ENCODE results near the gene HBS1L. TPM values are rescaled to one million over a fixed set of nuclear protein-coding genes. Genes with fewer than 3 reads are reported as not detected.

HBS1L gene
- total RNA-seq, 1 donor from 2014 or later = 39.1 TPM

DNA sequence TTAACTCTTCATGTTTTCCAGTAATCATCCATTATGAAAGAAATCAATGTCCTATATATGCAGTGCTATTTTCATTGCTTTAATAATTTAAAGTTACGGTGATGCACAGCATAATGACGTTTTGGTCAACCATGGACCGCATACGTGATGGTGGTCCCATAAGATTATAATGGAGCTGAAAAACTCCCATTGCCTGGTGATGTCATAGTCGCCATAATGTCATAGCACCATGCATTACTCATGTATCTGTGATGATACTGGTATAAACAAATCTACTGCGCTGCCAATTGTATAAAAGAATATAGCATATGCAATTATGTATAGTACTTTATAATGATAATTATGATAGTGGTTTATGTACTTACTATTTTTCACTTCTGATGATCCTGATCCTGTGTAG is 62.5 kb downstream of the HBS1L start:
- no peak overlapping the region for H3K9ac ChIP-seq (ENCODE audit: low read depth in 1 of 3, low read length in 3 of 3)
- no peaks in the 10 kb centered on the region for H3K4me1 ChIP-seq (ENCODE audit: control insufficient read depth in 3 of 3, insufficient read depth in 3 of 3, low read length in 3 of 3)
- no peaks in the 10 kb centered on the region for H3K27me3 ChIP-seq (ENCODE audit: control insufficient read depth in 3 of 3, insufficient read depth in 3 of 3, low read length in 3 of 3)
- H3K9me3 ChIP-seq (ENCODE audit: control insufficient read depth in 3 of 3, low read length in 3 of 3) = no peaks in the 10 kb centered on the region
- H3K4me3 ChIP-seq (ENCODE audit: low read length in 3 of 3) = no peak overlapping the region
- peaks cover 1 to 32% (median 17%) of the 10 kb centered on the region in 3 donors for H3K36me3 ChIP-seq (ENCODE audit: control insufficient read depth in 3 of 3, insufficient read depth in 3 of 3, low read length in 3 of 3)
- H3K27ac ChIP-seq (ENCODE audit: low read depth, low read length) = no peak overlapping the region

DNA sequence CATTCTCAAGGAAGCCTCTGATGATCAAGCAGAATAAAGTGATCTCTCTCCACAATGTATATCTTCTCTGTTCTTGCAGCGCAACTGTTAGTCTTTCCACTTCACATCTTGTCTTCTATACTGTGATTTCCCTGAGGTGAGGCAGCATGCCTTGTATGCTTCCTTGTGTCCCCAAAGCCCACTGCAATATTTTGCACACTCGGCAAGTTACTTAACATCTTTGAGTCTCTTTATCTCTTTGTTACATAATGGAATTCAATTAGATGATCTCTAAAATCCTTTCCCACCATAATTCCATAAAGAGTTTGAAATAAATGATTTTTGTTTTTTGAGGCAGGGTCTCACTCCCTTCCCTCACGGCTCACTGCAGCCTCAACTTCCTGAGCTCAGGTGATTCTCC is 64.4 kb downstream of the HBS1L start:
- Histone ChIP-seq H3K4me1 (ENCODE audit: control insufficient read depth in 3 of 3, insufficient read depth in 3 of 3, low read length in 3 of 3) (no peaks in the 10 kb centered on the region), H3K9ac (ENCODE audit: low read depth in 1 of 3, low read length in 3 of 3) (no peak overlapping the region), H3K27ac (ENCODE audit: low read depth, low read length) (no peak overlapping the region), H3K36me3 (ENCODE audit: control insufficient read depth in 3 of 3, insufficient read depth in 3 of 3, low read length in 3 of 3) (peaks cover 0 to 26% (median 22%) of the 10 kb centered on the region in 3 donors), H3K9me3 (ENCODE audit: control insufficient read depth in 3 of 3, low read length in 3 of 3) (no peaks in the 10 kb centered on the region), H3K27me3 (ENCODE audit: control insufficient read depth in 3 of 3, insufficient read depth in 3 of 3, low read length in 3 of 3) (no peaks in the 10 kb centered on the region), H3K4me3 (ENCODE audit: low read length in 3 of 3) (no peak overlapping the region)

- no peaks in the 10 kb centered on the region for H3K9me3 ChIP-seq (ENCODE audit: control insufficient read depth in 3 of 3, low read length in 3 of 3)
- H3K36me3 ChIP-seq (ENCODE audit: control insufficient read depth in 3 of 3, insufficient read depth in 3 of 3, low read length in 3 of 3) = peaks cover 13 to 36% (median 22%) of the 10 kb centered on the region in 3 donors
Measured at GRCh38 chr6:134984821-134985220, 69.8 kb downstream of the HBS1L start.

GRCh38 chr6:134983823-134984222 is 70.8 kb downstream of the HBS1L start:
- Histone ChIP-seq H3K4me1 (ENCODE audit: control insufficient read depth in 3 of 3, insufficient read depth in 3 of 3, low read length in 3 of 3) (no peaks in the 10 kb centered on the region), H3K9ac (ENCODE audit: low read depth in 1 of 3, low read length in 3 of 3) (no peak overlapping the region), H3K9me3 (ENCODE audit: control insufficient read depth in 3 of 3, low read length in 3 of 3) (no peaks in the 10 kb centered on the region), H3K4me3 (ENCODE audit: low read length in 3 of 3) (no peak overlapping the region), H3K27ac (ENCODE audit: low read depth, low read length) (no peak overlapping the region), H3K36me3 (ENCODE audit: control insufficient read depth in 3 of 3, insufficient read depth in 3 of 3, low read length in 3 of 3) (peaks cover 13 to 42% (median 26%) of the 10 kb centered on the region in 3 donors), H3K27me3 (ENCODE audit: control insufficient read depth in 3 of 3, insufficient read depth in 3 of 3, low read length in 3 of 3) (no peaks in the 10 kb centered on the region)

More at GRCh38 chr6:134984821-134985220, 69.8 kb downstream of the HBS1L start:
- no peak overlapping the region for H3K4me3 ChIP-seq (ENCODE audit: low read length in 3 of 3)
- H3K4me1 ChIP-seq (ENCODE audit: control insufficient read depth in 3 of 3, insufficient read depth in 3 of 3, low read length in 3 of 3) = no peaks in the 10 kb centered on the region
- no peak overlapping the region for H3K9ac ChIP-seq (ENCODE audit: low read depth in 1 of 3, low read length in 3 of 3)
- no peaks in the 10 kb centered on the region for H3K27me3 ChIP-seq (ENCODE audit: control insufficient read depth in 3 of 3, insufficient read depth in 3 of 3, low read length in 3 of 3)
- no peak overlapping the region for H3K27ac ChIP-seq (ENCODE audit: low read depth, low read length)

DNA sequence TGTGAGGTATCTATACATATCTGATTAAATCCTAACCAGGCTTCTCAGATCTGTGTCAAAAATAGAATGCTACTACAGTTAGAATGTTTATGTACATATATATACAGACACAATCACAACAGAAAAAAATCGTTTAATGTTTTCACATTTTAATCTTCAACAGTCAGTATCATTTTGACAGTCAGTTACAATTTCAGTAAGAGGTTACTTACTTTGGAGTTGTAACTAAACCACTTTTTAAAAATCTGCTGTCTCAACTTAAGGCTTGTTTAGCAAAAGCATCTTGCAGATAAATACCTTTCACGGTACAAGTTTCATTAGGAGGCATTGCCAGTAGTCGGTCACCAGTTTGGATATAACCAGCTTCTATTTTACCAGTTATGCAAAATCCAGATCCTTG is 72.5 kb downstream of the HBS1L start:
- H3K36me3 ChIP-seq (ENCODE audit: control insufficient read depth in 3 of 3, insufficient read depth in 3 of 3, low read length in 3 of 3) = peaks cover 13 to 43% (median 29%) of the 10 kb centered on the region in 3 donors

DNA sequence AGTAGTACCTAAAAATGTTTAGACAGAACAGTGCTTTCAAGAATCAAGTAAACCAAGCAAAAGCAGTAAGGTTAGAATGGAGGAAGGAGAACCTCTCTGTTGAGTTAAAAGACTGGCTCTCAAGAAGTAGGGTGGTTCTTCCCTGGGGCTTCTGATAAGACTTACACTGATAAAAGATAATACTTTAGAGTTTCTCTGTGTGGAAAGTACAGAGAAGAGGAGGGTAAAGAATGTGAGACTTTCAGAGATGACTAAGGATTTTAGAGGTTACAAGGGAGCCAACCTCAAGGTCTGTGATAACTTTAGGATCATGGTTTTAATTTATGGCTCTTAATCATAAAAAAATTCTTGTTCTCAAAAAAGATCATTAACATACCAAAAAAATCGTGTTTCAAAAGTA is 73.8 kb downstream of the HBS1L start:
- Histone ChIP-seq H3K27me3 (ENCODE audit: control insufficient read depth in 3 of 3, insufficient read depth in 3 of 3, low read length in 3 of 3) (no peaks in the 10 kb centered on the region), H3K9me3 (ENCODE audit: control insufficient read depth in 3 of 3, low read length in 3 of 3) (no peaks in the 10 kb centered on the region), H3K27ac (ENCODE audit: low read depth, low read length) (no peak overlapping the region), H3K4me3 (ENCODE audit: low read length in 3 of 3) (no peak overlapping the region), H3K4me1 (ENCODE audit: control insufficient read depth in 3 of 3, insufficient read depth in 3 of 3, low read length in 3 of 3) (no peaks in the 10 kb centered on the region), H3K36me3 (ENCODE audit: control insufficient read depth in 3 of 3, insufficient read depth in 3 of 3, low read length in 3 of 3) (peaks cover 13 to 50% (median 28%) of the 10 kb centered on the region in 3 donors), H3K9ac (ENCODE audit: low read depth in 1 of 3, low read length in 3 of 3) (no peak overlapping the region)

More for the DNA sequence above, 72.5 kb downstream of the HBS1L start:
- Histone ChIP-seq H3K27me3 (ENCODE audit: control insufficient read depth in 3 of 3, insufficient read depth in 3 of 3, low read length in 3 of 3) (no peaks in the 10 kb centered on the region), H3K9ac (ENCODE audit: low read depth in 1 of 3, low read length in 3 of 3) (no peak overlapping the region), H3K4me3 (ENCODE audit: low read length in 3 of 3) (no peak overlapping the region), H3K9me3 (ENCODE audit: control insufficient read depth in 3 of 3, low read length in 3 of 3) (no peaks in the 10 kb centered on the region), H3K27ac (ENCODE audit: low read depth, low read length) (no peak overlapping the region), H3K4me1 (ENCODE audit: control insufficient read depth in 3 of 3, insufficient read depth in 3 of 3, low read length in 3 of 3) (no peaks in the 10 kb centered on the region)

GRCh38 chr6:134979142-134979541 is 75.5 kb downstream of the HBS1L start:
- Histone ChIP-seq H3K27me3 (ENCODE audit: control insufficient read depth in 3 of 3, insufficient read depth in 3 of 3, low read length in 3 of 3) (no peaks in the 10 kb centered on the region), H3K4me1 (ENCODE audit: control insufficient read depth in 3 of 3, insufficient read depth in 3 of 3, low read length in 3 of 3) (no peaks in the 10 kb centered on the region), H3K27ac (ENCODE audit: low read depth, low read length) (no peak overlapping the region), H3K9ac (ENCODE audit: low read depth in 1 of 3, low read length in 3 of 3) (no peak overlapping the region), H3K4me3 (ENCODE audit: low read length in 3 of 3) (no peak overlapping the region), H3K36me3 (ENCODE audit: control insufficient read depth in 3 of 3, insufficient read depth in 3 of 3, low read length in 3 of 3) (peaks cover 11 to 41% (median 18%) of the 10 kb centered on the region in 3 donors), H3K9me3 (ENCODE audit: control insufficient read depth in 3 of 3, low read length in 3 of 3) (no peaks in the 10 kb centered on the region)

GRCh38 chr6:134974370-134974769 is 80.3 kb downstream of the HBS1L start:
- H3K27ac ChIP-seq (ENCODE audit: low read depth, low read length) = no peak overlapping the region
- no peak overlapping the region for H3K9ac ChIP-seq (ENCODE audit: low read depth in 1 of 3, low read length in 3 of 3)
- H3K27me3 ChIP-seq (ENCODE audit: control insufficient read depth in 3 of 3, insufficient read depth in 3 of 3, low read length in 3 of 3) = no peaks in the 10 kb centered on the region
- H3K4me1 ChIP-seq (ENCODE audit: control insufficient read depth in 3 of 3, insufficient read depth in 3 of 3, low read length in 3 of 3) = no peaks in the 10 kb centered on the region
- peaks cover 0 to 20% (median 10%) of the 10 kb centered on the region in 3 donors for H3K36me3 ChIP-seq (ENCODE audit: control insufficient read depth in 3 of 3, insufficient read depth in 3 of 3, low read length in 3 of 3)
- no peak overlapping the region for H3K4me3 ChIP-seq (ENCODE audit: low read length in 3 of 3)
- no peaks in the 10 kb centered on the region for H3K9me3 ChIP-seq (ENCODE audit: control insufficient read depth in 3 of 3, low read length in 3 of 3)

DNA sequence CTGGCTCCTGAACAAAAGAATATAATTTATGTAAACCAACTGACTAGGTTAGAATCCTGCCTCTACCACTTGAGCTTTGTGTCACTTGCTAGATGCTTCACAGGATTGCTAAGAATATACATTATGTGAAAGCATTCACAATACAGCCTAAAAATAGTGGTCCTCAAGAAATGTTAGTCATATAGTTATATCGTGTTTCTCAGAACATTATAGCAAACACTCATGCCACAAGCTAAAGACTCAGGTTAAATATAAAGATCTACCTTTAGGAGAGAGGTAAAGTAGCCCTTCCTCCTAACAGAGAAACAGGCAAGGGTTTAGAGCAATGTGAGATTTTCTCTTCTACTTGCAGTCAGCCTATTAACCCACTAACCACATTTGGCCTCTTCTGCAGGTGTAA is 86.9 kb downstream of the HBS1L start:
- H3K4me1 ChIP-seq (ENCODE audit: control insufficient read depth in 3 of 3, insufficient read depth in 3 of 3, low read length in 3 of 3) = no peaks in the 10 kb centered on the region
- no peaks in the 10 kb centered on the region for H3K9me3 ChIP-seq (ENCODE audit: control insufficient read depth in 3 of 3, low read length in 3 of 3)
- H3K27me3 ChIP-seq (ENCODE audit: control insufficient read depth in 3 of 3, insufficient read depth in 3 of 3, low read length in 3 of 3) = no peaks in the 10 kb centered on the region
- H3K9ac ChIP-seq (ENCODE audit: low read depth in 1 of 3, low read length in 3 of 3) = no peak overlapping the region
- H3K27ac ChIP-seq (ENCODE audit: low read depth, low read length) = no peak overlapping the region
- H3K4me3 ChIP-seq (ENCODE audit: low read length in 3 of 3) = no peak overlapping the region
- peaks cover 2 to 20% (median 18%) of the 10 kb centered on the region in 3 donors for H3K36me3 ChIP-seq (ENCODE audit: control insufficient read depth in 3 of 3, insufficient read depth in 3 of 3, low read length in 3 of 3)

DNA sequence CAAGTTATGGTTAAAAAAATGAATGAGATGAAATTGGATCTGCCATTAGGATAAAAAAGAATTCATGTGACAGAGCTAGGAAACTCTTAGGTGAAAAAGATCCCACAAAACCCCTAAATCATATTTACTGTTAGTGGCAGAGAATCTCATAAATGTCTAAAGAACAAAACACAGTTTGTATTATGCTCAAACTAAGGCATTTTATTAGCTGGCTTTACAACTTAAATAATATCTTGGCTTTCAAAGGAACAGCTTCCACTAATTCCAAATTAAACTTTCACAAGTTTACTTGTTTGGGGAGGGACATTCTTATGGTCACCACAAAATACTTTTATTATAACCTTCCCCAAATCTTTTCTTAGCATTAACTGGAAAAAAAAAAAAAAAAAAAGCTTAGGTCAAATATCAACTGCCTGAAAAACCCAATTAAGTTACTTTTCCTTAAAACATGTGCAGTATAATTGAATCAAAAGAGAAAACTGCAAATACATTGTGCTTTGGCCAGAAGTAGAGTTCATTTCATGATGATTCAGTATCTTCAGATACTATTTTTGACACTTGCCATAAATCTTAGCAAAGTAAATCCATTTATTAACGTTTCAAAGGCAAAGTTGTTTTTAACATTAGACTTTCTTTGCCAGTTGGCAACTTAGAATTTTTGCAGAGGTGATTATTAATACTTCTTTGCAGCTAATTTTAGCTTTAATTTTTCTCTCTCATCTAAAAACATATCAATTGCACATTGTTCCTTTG is 90.0 kb downstream of the HBS1L start:
- H3K36me3 ChIP-seq (ENCODE audit: control insufficient read depth in 3 of 3, insufficient read depth in 3 of 3, low read length in 3 of 3) = peaks cover 2 to 22% (median 22%) of the 10 kb centered on the region in 3 donors

More for the DNA sequence above, 90.0 kb downstream of the HBS1L start:
- no peaks in the 10 kb centered on the region for H3K27me3 ChIP-seq (ENCODE audit: control insufficient read depth in 3 of 3, insufficient read depth in 3 of 3, low read length in 3 of 3)
- H3K9me3 ChIP-seq (ENCODE audit: control insufficient read depth in 3 of 3, low read length in 3 of 3) = no peaks in the 10 kb centered on the region
- no peaks in the 10 kb centered on the region for H3K4me1 ChIP-seq (ENCODE audit: control insufficient read depth in 3 of 3, insufficient read depth in 3 of 3, low read length in 3 of 3)
- no peak overlapping the region for H3K9ac ChIP-seq (ENCODE audit: low read depth in 1 of 3, low read length in 3 of 3)
- no peak overlapping the region for H3K4me3 ChIP-seq (ENCODE audit: low read length in 3 of 3)
- no peak overlapping the region for H3K27ac ChIP-seq (ENCODE audit: low read depth, low read length)

Data from skeletal muscle tissue (tissue), 4 donors.